Measurements from ENCODE around the gene GAB3. TPM values are rescaled to one million over a fixed set of nuclear protein-coding genes. Genes with fewer than 3 reads are reported as not detected.

Gene GAB3
- polyA plus RNA-seq, 3 donors = 6.2 to 44.0 (median 9.5) TPM

GRCh38 chrX:154658187-154658586 lies 92.7 kb downstream of the GAB3 start:
- WGBS (ENCODE audit: insufficient coverage) = 96% methylated on average over 5 of the region's 12 CpGs
- DNase-seq = no peak
- Histone ChIP-seq H3K4me2 (replicated peaks; ENCODE audit: extremely low read depth, low read length, poor library complexity, severe bottlenecking) (no peak overlapping the region), H3K36me3 (replicated peaks in 1 of 2; ENCODE audit: control insufficient read depth in 1 of 2, insufficient read depth in 2 of 2, low read length in 2 of 2) (no peaks in the 10 kb centered on the region), H3K79me2 (ENCODE audit: insufficient read depth, low read length) (no peaks in the 10 kb centered on the region), H3K27ac (ENCODE audit: low read depth in 1 of 2, low read length in 2 of 2) (no peak overlapping the region), H2AFZ (ENCODE audit: insufficient read depth, low read depth, low read length, poor library complexity, severe bottlenecking) (no peak overlapping the region), H3K4me1 (ENCODE audit: control insufficient read depth in 1 of 2, insufficient read depth in 2 of 2, low read length in 2 of 2) (peaks cover 3% of the 10 kb centered on the region in 2 donors), H3K4me3 (replicated peaks in 1 of 3; ENCODE audit: low read depth in 2 of 3, low read length in 3 of 3) (no peak overlapping the region), H3K9me3 (replicated peaks in 1 of 2; ENCODE audit: control insufficient read depth in 1 of 2, insufficient read depth in 1 of 2, low read length in 2 of 2) (peaks cover 7 to 17% of the 10 kb centered on the region in 2 donors), H3K9ac (ENCODE audit: insufficient read depth, low read length, poor library complexity, severe bottlenecking) (no peak overlapping the region), H4K20me1 (ENCODE audit: insufficient read depth, low read length) (no peaks in the 10 kb centered on the region), H3K27me3 (ENCODE audit: control insufficient read depth in 2 of 2, insufficient read depth in 2 of 2, low read length in 2 of 2) (no peaks in the 10 kb centered on the region)
- Mint-ChIP-seq H3K4me1 (peaks cover 10% of the 10 kb centered on the region), H3K27ac (no peak overlapping the region), H3K4me3 (no peak overlapping the region), H3K36me3 (no peaks in the 10 kb centered on the region), H3K9me3 (peaks cover 10 to 26% (median 19%) of the 10 kb centered on the region in 7 donors), H3K27me3 (ENCODE audit: low read depth in 3 of 3) (peaks cover 0 to 5% (median 2%) of the 10 kb centered on the region in 3 donors)
- TF ChIP-seq CTCF (IDR thresholded peaks at IDR 0.05) = no peak
- intact Hi-C loops (cut with micrococcal nuclease) = no loop called here

GRCh38 chrX:154657226-154657805 lies 93.6 kb downstream of the GAB3 start:
- H3K27ac Mint-ChIP-seq = no peak overlapping the region
- peaks cover 10% of the 10 kb centered on the region for H3K4me1 Mint-ChIP-seq
- Histone ChIP-seq H3K4me1 (ENCODE audit: control insufficient read depth in 1 of 2, insufficient read depth in 2 of 2, low read length in 2 of 2) (peaks cover 3% of the 10 kb centered on the region in 2 donors), H3K4me2 (replicated peaks; ENCODE audit: extremely low read depth, low read length, poor library complexity, severe bottlenecking) (no peak overlapping the region), H3K4me3 (replicated peaks in 1 of 3; ENCODE audit: low read depth in 2 of 3, low read length in 3 of 3) (no peak overlapping the region), H3K9ac (ENCODE audit: insufficient read depth, low read length, poor library complexity, severe bottlenecking) (no peak overlapping the region), H2AFZ (ENCODE audit: insufficient read depth, low read depth, low read length, poor library complexity, severe bottlenecking) (no peak overlapping the region), H4K20me1 (ENCODE audit: insufficient read depth, low read length) (no peaks in the 10 kb centered on the region), H3K27ac (ENCODE audit: low read depth in 1 of 2, low read length in 2 of 2) (no peak overlapping the region), H3K9me3 (replicated peaks in 1 of 2; ENCODE audit: control insufficient read depth in 1 of 2, insufficient read depth in 1 of 2, low read length in 2 of 2) (peaks cover 3 to 9% of the 10 kb centered on the region in 2 donors), H3K79me2 (ENCODE audit: insufficient read depth, low read length) (no peaks in the 10 kb centered on the region), H3K27me3 (ENCODE audit: control insufficient read depth in 2 of 2, insufficient read depth in 2 of 2, low read length in 2 of 2) (no peaks in the 10 kb centered on the region), H3K36me3 (replicated peaks in 1 of 2; ENCODE audit: control insufficient read depth in 1 of 2, insufficient read depth in 2 of 2, low read length in 2 of 2) (no peaks in the 10 kb centered on the region)
- peaks cover 7 to 24% (median 14%) of the 10 kb centered on the region in 7 donors for H3K9me3 Mint-ChIP-seq
- no peak overlapping the region for H3K4me3 Mint-ChIP-seq
- intact Hi-C loops (cut with micrococcal nuclease) = no loop called here
- no peaks in the 10 kb centered on the region for H3K36me3 Mint-ChIP-seq
- no peak for TF ChIP-seq CTCF (IDR thresholded peaks at IDR 0.05)
- DNase-seq = no peak
- peaks cover 0 to 5% (median 2%) of the 10 kb centered on the region in 3 donors for H3K27me3 Mint-ChIP-seq (ENCODE audit: low read depth in 3 of 3)
- WGBS (ENCODE audit: insufficient coverage) = 100% methylated on average over 5 of the region's 15 CpGs

Measured in CD14-positive monocyte (primary cell).